Esophagus muscularis mucosa (tissue), 4 donors: Measurements from ENCODE around the gene DAPK1. TPM values are rescaled to one million over a fixed set of nuclear protein-coding genes. Genes with fewer than 3 reads are reported as not detected.

Experiments
- DNase-seq: peaks from one replicate; pipeline ENCODE4 v3.0.0-alpha.2; 2017; ENCODE audit errors: extremely low spot score
- H3K27ac ChIP-seq, 4 donors: fragments of 200-600 bp; sonication (generic); replicated peaks in 1 of 4; 1 replicate in 3 of 4; 2 replicates in 1 of 4; pipeline ENCODE4 v1.5.1; 2016 to 2019; ENCODE audit warnings: mild to moderate bottlenecking in 1 of 4
- H3K27me3 ChIP-seq, 4 donors: fragments of 200-600 bp; sonication (generic); one replicate each; pipeline versions ENCODE4 v1.5.1 to v1.6.0; 2016 to 2019
- H3K36me3 ChIP-seq, 4 donors: fragments of 200-600 bp; sonication (generic); one replicate each; pipeline ENCODE4 v1.5.1; 2016 to 2019
- H3K4me1 ChIP-seq, 4 donors: fragments of 200-600 bp; sonication (generic); one replicate each; pipeline ENCODE4 v1.5.1; 2016 to 2019
- H3K4me3 ChIP-seq, 4 donors: fragments of 200-600 bp; sonication (generic); 1 replicate in 2 of 4; 2 replicates in 2 of 4; pipeline ENCODE4 v1.5.1; 2016 to 2019; ENCODE audit warnings: mild to moderate bottlenecking in 4 of 4, moderate library complexity in 1 of 4
- H3K9me3 ChIP-seq, 4 donors: fragments of 200-600 bp; sonication (generic); 1 replicate in 3 of 4; 2 replicates in 1 of 4; pipeline ENCODE4 v1.5.1; 2016 to 2019
- EP300 ChIP-seq: sonication (generic); formaldehyde crosslinking; IDR thresholded peaks from one replicate; pipeline ENCODE4 v1.6.1; 2017; ENCODE audit warnings: antibody characterized with exemption
- POLR2A ChIP-seq: fragments of 450-650 bp; IDR thresholded peaks from one replicate; pipeline ENCODE4 v1.6.1; 2017; ENCODE audit warnings: antibody characterized with exemption, moderate library complexity, mild to moderate bottlenecking, low read depth
- POLR2AphosphoS5 ChIP-seq, 2 donors: sonication (generic); formaldehyde crosslinking; IDR thresholded peaks; one replicate each; pipeline ENCODE4 v1.6.1; 2017; ENCODE audit warnings: antibody characterized with exemption in 2 of 2
- WGBS: methylation state at CpG from one replicate; pipeline ENCODE4 v1.1.5; 2018; 5-methylcytosine and 5-hydroxymethylcytosine counted together
- intact Hi-C: fragments of 100-400 bp; cut with DNase I; formaldehyde crosslinking; loops from one replicate; pipeline ENCODE4 v1.15.1; 2023
- total RNA-seq, 4 donors: library from RNA; depleted of rRNA; stranded (reverse); fragments of >200 nt; gene quantifications; one replicate each; pipeline versions ENCODE4 v1.1.0 to v1.2.1, GENCODE V29; 2016
- TF ChIP-seq, protein P1 (sequence below), 3 experiments: fragments of 200-600 bp in 2 of 3; fragments of 450-650 bp in 1 of 3; sonication (generic) in 2 of 3; IDR thresholded peaks; one replicate each; pipeline ENCODE4 v1.5.1; 2017 to 2019; ENCODE audit warnings: antibody characterized with exemption in 3 of 3, mild to moderate bottlenecking in 2 of 3, moderate library complexity in 1 of 3

DAPK1 gene
- total RNA-seq, 4 donors from 2014 or later = 51.7 to 96.8 (median 80.7) TPM

GRCh38 chr9:87550253-87550954 lies 52.7 kb downstream of the DAPK1 start:
- TF ChIP-seq, protein P1, sequence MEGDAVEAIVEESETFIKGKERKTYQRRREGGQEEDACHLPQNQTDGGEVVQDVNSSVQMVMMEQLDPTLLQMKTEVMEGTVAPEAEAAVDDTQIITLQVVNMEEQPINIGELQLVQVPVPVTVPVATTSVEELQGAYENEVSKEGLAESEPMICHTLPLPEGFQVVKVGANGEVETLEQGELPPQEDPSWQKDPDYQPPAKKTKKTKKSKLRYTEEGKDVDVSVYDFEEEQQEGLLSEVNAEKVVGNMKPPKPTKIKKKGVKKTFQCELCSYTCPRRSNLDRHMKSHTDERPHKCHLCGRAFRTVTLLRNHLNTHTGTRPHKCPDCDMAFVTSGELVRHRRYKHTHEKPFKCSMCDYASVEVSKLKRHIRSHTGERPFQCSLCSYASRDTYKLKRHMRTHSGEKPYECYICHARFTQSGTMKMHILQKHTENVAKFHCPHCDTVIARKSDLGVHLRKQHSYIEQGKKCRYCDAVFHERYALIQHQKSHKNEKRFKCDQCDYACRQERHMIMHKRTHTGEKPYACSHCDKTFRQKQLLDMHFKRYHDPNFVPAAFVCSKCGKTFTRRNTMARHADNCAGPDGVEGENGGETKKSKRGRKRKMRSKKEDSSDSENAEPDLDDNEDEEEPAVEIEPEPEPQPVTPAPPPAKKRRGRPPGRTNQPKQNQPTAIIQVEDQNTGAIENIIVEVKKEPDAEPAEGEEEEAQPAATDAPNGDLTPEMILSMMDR (IDR thresholded peaks at IDR 0.05) = no peak
- TF ChIP-seq POLR2AphosphoS5 (IDR thresholded peaks at IDR 0.05) = peak in 1 of 2 donors; percentile 7
- WGBS = 66% methylated on average over 5 of the region's 5 CpGs
- no peaks in the 10 kb centered on the region for H3K9me3 ChIP-seq
- H3K27me3 ChIP-seq = no peaks in the 10 kb centered on the region
- peaks cover 2 to 86% (median 80%) of the 10 kb centered on the region in 4 donors for H3K4me1 ChIP-seq
- no peaks in the 10 kb centered on the region for H3K36me3 ChIP-seq
- H3K4me3 ChIP-seq = no peak overlapping the region
- intact Hi-C loops = no loop called here
- peak overlapping the region; percentile 48 to 70 (median 64) for H3K27ac ChIP-seq
- DNase-seq = peak; percentile 45

GRCh38 chr9:87551772-87552217 lies 54.1 kb downstream of the DAPK1 start:
- 79% methylated on average over 10 of the region's 10 CpGs for WGBS
- DNase-seq = peak; percentile 92
- TF ChIP-seq, protein P1 (IDR thresholded peaks at IDR 0.05) = no peak
- no peak for TF ChIP-seq EP300
- TF ChIP-seq POLR2A = no peak
- no peak for TF ChIP-seq POLR2AphosphoS5 (IDR thresholded peaks at IDR 0.05)
- Histone ChIP-seq H3K36me3 (no peaks in the 10 kb centered on the region), H3K27me3 (no peaks in the 10 kb centered on the region), H3K27ac (peak overlapping the region; percentile 58 to 70 (median 69)), H3K4me3 (no peak overlapping the region), H3K9me3 (no peaks in the 10 kb centered on the region), H3K4me1 (peaks cover 2 to 86% (median 83%) of the 10 kb centered on the region in 4 donors)
- intact Hi-C loops = no loop called here

GRCh38 chr9:87554171-87554910 lies 56.7 kb downstream of the DAPK1 start:
- WGBS = 72% methylated on average over 10 of the region's 11 CpGs
- H3K9me3 ChIP-seq = no peaks in the 10 kb centered on the region
- TF ChIP-seq POLR2A = no peak
- no peak for TF ChIP-seq EP300
- TF ChIP-seq, protein P1 (IDR thresholded peaks at IDR 0.05) = no peak
- no peak for TF ChIP-seq POLR2AphosphoS5 (IDR thresholded peaks at IDR 0.05)
- no peaks in the 10 kb centered on the region for H3K36me3 ChIP-seq
- H3K4me1 ChIP-seq = peaks cover 2 to 97% (median 92%) of the 10 kb centered on the region in 4 donors
- intact Hi-C loops = no loop called here
- peak overlapping the region; percentile 58 to 70 (median 69) for H3K27ac ChIP-seq
- no peaks in the 10 kb centered on the region for H3K27me3 ChIP-seq
- no peak overlapping the region for H3K4me3 ChIP-seq
- DNase-seq = peak; percentile 70

- H3K27me3 ChIP-seq = no peaks in the 10 kb centered on the region
These were observed 57.3 kb downstream of the DAPK1 start for GRCh38 chr9:87554976-87555375.

More at GRCh38 chr9:87554976-87555375, 57.3 kb downstream of the DAPK1 start:
- peak overlapping the region; percentile 58 to 70 (median 69) for H3K27ac ChIP-seq
- intact Hi-C loops = no loop called here
- TF ChIP-seq EP300 (no peak), POLR2A (no peak), POLR2AphosphoS5 (IDR thresholded peaks at IDR 0.05) (no peak)
- TF ChIP-seq, protein P1 (IDR thresholded peaks at IDR 0.05) = no peak
- DNase-seq = peak; percentile 87
- 79% methylated on average over 2 of the region's 2 CpGs for WGBS
- peaks cover 2 to 97% (median 90%) of the 10 kb centered on the region in 4 donors for H3K4me1 ChIP-seq
- H3K9me3 ChIP-seq = no peaks in the 10 kb centered on the region
- no peaks in the 10 kb centered on the region for H3K36me3 ChIP-seq
- no peak overlapping the region for H3K4me3 ChIP-seq
